Fibroblast of lung (primary cell): Measurements from ENCODE around the gene SMIM38. TPM values are rescaled to one million over a fixed set of nuclear protein-coding genes. Genes with fewer than 3 reads are reported as not detected.

Experiments
- DNase-seq, 2 donors: peaks; one replicate each; pipeline versions ENCODE4 v3.0.0 to v3.0.0-alpha.2; 2010; ENCODE audit warnings: low read depth in 2 of 2
- H2AFZ ChIP-seq: 2 replicates; pipeline ENCODE4 v1.5.1; 2012; ENCODE audit warnings: low read length, control low read depth, inconsistent platforms
- H3K27ac ChIP-seq: 2 replicates; pipeline ENCODE4 v1.5.1; 2011; ENCODE audit warnings: low read length, control low read depth; ENCODE audit not compliant: insufficient read depth
- H3K27me3 ChIP-seq: 2 replicates; pipeline ENCODE4 v1.5.1; 2011; ENCODE audit warnings: mild to moderate bottlenecking, low read length; ENCODE audit not compliant: control insufficient read depth, insufficient read depth
- H3K36me3 ChIP-seq: 2 replicates; pipeline ENCODE4 v1.5.1; 2011; ENCODE audit warnings: low read length; ENCODE audit not compliant: control insufficient read depth, insufficient read depth
- H3K4me1 ChIP-seq: 2 replicates; pipeline ENCODE4 v1.5.1; 2011; ENCODE audit warnings: low read length; ENCODE audit not compliant: control insufficient read depth, insufficient read depth; ENCODE audit errors: extremely low read depth
- H3K4me2 ChIP-seq: 2 replicates; pipeline ENCODE4 v1.5.1; 2011; ENCODE audit warnings: low read length, control low read depth; ENCODE audit not compliant: insufficient read depth; ENCODE audit errors: extremely low read depth
- H3K4me3 ChIP-seq, 4 experiments: fragments of 200-600 bp in 1 of 4; sonication (generic) in 1 of 4; replicated peaks in 1 of 4; 2 replicates each; pipeline ENCODE4 v1.5.1; 2011 to 2016; ENCODE audit warnings: low read length in 4 of 4, low read depth in 3 of 4, mild to moderate bottlenecking in 3 of 4, control low read depth in 2 of 4, inconsistent platforms in 1 of 4, mixed read lengths in 1 of 4; ENCODE audit not compliant: insufficient read depth in 1 of 4; ENCODE audit errors: control extremely low read depth in 1 of 4
- H3K79me2 ChIP-seq: 2 replicates; pipeline ENCODE4 v1.5.1; 2012; ENCODE audit warnings: mild to moderate bottlenecking, low read length, inconsistent platforms; ENCODE audit not compliant: control insufficient read depth, insufficient read depth
- H3K9ac ChIP-seq: 2 replicates; pipeline ENCODE4 v1.5.1; 2011; ENCODE audit warnings: mild to moderate bottlenecking, low read length, control low read depth; ENCODE audit not compliant: insufficient read depth
- H3K9me3 ChIP-seq: 2 replicates; pipeline ENCODE4 v1.5.1; 2012; ENCODE audit warnings: low read depth, low read length; ENCODE audit not compliant: control insufficient read depth, insufficient read depth
- H4K20me1 ChIP-seq: 2 replicates; pipeline ENCODE4 v1.5.1; 2011; ENCODE audit warnings: low read length; ENCODE audit not compliant: control insufficient read depth, insufficient read depth; ENCODE audit errors: extremely low read depth
- CTCF ChIP-seq, 2 donors: IDR thresholded peaks in 1 of 2; conservative IDR thresholded peaks in 1 of 2; 1 replicate in 1 of 2; 2 replicates in 1 of 2; pipeline ENCODE4 v1.5.1; 2011 to 2012; ENCODE audit warnings: low read length in 2 of 2, control low read depth in 1 of 2, inconsistent platforms in 1 of 2, low read depth in 1 of 2, mild to moderate bottlenecking in 1 of 2
- EZH2 ChIP-seq: IDR thresholded peaks from 2 replicates; pipeline ENCODE4 v1.5.1; 2012; ENCODE audit warnings: low read length, control low read depth, mild to moderate bottlenecking; ENCODE audit errors: missing control alignments
- polyA plus RNA-seq, 2 donors: library from polyadenylated mRNA; depleted of rRNA in 1 of 2; stranded (reverse) in 1 of 2; unstranded in 1 of 2; fragments of >200 nt; gene quantifications; 2 replicates each; pipeline ENCODE4 v1.2.1, GENCODE V29; 2011 to 2012; ENCODE audit warnings: missing spikeins in 1 of 2
- total RNA-seq: library from RNA; depleted of rRNA; stranded (reverse); fragments of >200 nt; gene quantifications from 2 replicates; pipeline ENCODE4 v1.2.1, GENCODE V29; 2014

The SMIM38 gene
- total and polyA plus RNA-seq, 2 donors (not counting 1 experiment from before 2014, with no cell fraction given) = 0.06 to 0.33 TPM

GRCh38 chr11:69121621-69122325, 34.0 kb upstream of the SMIM38 start:
- TF ChIP-seq CTCF (conservative IDR thresholded peaks at IDR 0.05 in 1 of 2, IDR thresholded peaks at IDR 0.05 in 1 of 2; ENCODE audit: low read depth in 1 of 2, low read length in 2 of 2) = no peak
- TF ChIP-seq EZH2 = no peak
- DNase-seq = no peak

GRCh38 chr11:69122326-69122629, 33.5 kb upstream of the SMIM38 start:
- Histone ChIP-seq H4K20me1 (no peaks in the 10 kb centered on the region), H3K27me3 (no peaks in the 10 kb centered on the region), H3K79me2 (no peaks in the 10 kb centered on the region), H2AFZ (no peak overlapping the region), H3K27ac (no peak overlapping the region), H3K4me1 (peaks cover 13% of the 10 kb centered on the region), H3K4me2 (no peak overlapping the region), H3K9me3 (no peaks in the 10 kb centered on the region), H3K4me3 (no peak overlapping the region), H3K9ac (no peak overlapping the region), H3K36me3 (no peaks in the 10 kb centered on the region)
- TF ChIP-seq EZH2 = no peak
- no peak for TF ChIP-seq CTCF (conservative IDR thresholded peaks at IDR 0.05 in 1 of 2, IDR thresholded peaks at IDR 0.05 in 1 of 2; ENCODE audit: low read depth in 1 of 2, low read length in 2 of 2)
- no peak for DNase-seq

More at GRCh38 chr11:69121621-69122325, 34.0 kb upstream of the SMIM38 start:
- H3K9ac ChIP-seq = no peak overlapping the region
- no peaks in the 10 kb centered on the region for H4K20me1 ChIP-seq
- peaks cover 13% of the 10 kb centered on the region for H3K4me1 ChIP-seq
- no peak overlapping the region for H3K27ac ChIP-seq
- H3K4me2 ChIP-seq = no peak overlapping the region
- H3K79me2 ChIP-seq = no peaks in the 10 kb centered on the region
- no peak overlapping the region for H2AFZ ChIP-seq
- H3K4me3 ChIP-seq = no peak overlapping the region
- no peaks in the 10 kb centered on the region for H3K27me3 ChIP-seq
- no peaks in the 10 kb centered on the region for H3K36me3 ChIP-seq
- no peaks in the 10 kb centered on the region for H3K9me3 ChIP-seq

GRCh38 chr11:69122630-69123431, 32.9 kb upstream of the SMIM38 start:
- peak; percentile 58 to 84 for DNase-seq
- Histone ChIP-seq H3K4me3 (peak overlapping the region in 1 of 4 experiments; percentile 6), H3K4me2 (peak overlapping the region; percentile 75), H2AFZ (no peak overlapping the region), H3K9ac (no peak overlapping the region), H3K27ac (no peak overlapping the region), H3K9me3 (no peaks in the 10 kb centered on the region), H3K4me1 (peaks cover 13% of the 10 kb centered on the region), H3K79me2 (no peaks in the 10 kb centered on the region), H3K36me3 (no peaks in the 10 kb centered on the region), H4K20me1 (no peaks in the 10 kb centered on the region), H3K27me3 (peaks cover 2% of the 10 kb centered on the region)
- TF ChIP-seq EZH2 (no peak), CTCF (conservative IDR thresholded peaks at IDR 0.05 in 1 of 2, IDR thresholded peaks at IDR 0.05 in 1 of 2; ENCODE audit: low read depth in 1 of 2, low read length in 2 of 2) (no peak)
